ENCODE measurements around the gene COPE.

GRCh38 chr19:18878858-18879578 is 40.2 kb downstream of the COPE start:
- TF ChIP-seq SP1 (IDR thresholded peaks at IDR 0.05) (no peak), FOXA1 (IDR thresholded peaks at IDR 0.05) (no peak), HDGF (IDR thresholded peaks at IDR 0.05; ENCODE audit: borderline replicate concordance) (no peak), LEF1 (IDR thresholded peaks at IDR 0.05; ENCODE audit: borderline replicate concordance) (no peak), TARDBP (IDR thresholded peaks at IDR 0.05) (no peak), L3MBTL2 (conservative IDR thresholded peaks at IDR 0.05) (no peak), ARNT (IDR thresholded peaks at IDR 0.05) (no peak), FOXM1 (IDR thresholded peaks at IDR 0.05; ENCODE audit: borderline replicate concordance) (no peak)
- TF ChIP-seq, protein P1, sequence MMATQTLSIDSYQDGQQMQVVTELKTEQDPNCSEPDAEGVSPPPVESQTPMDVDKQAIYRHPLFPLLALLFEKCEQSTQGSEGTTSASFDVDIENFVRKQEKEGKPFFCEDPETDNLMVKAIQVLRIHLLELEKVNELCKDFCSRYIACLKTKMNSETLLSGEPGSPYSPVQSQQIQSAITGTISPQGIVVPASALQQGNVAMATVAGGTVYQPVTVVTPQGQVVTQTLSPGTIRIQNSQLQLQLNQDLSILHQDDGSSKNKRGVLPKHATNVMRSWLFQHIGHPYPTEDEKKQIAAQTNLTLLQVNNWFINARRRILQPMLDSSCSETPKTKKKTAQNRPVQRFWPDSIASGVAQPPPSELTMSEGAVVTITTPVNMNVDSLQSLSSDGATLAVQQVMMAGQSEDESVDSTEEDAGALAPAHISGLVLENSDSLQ (IDR thresholded peaks at IDR 0.05), result no peak
